Activated B cell treated with CpG ODN at 0.5 μM for 24 hours (primary cell): ENCODE data around the gene GPRC6A. TPM values are rescaled to one million over a fixed set of nuclear protein-coding genes. Genes with fewer than 3 reads are reported as not detected.
"Not testable (repeated sequence)": the region's sequence is repeated elsewhere in the genome, so short reads cannot be mapped to it uniquely, and the experiment has no call there.

Source experiments
- ATAC-seq: fragments of 200-7000 bp; cut with Tn5 transposase; one replicate; pipeline ENCODE4 v1.10.0; 2021; ENCODE audit warnings: low read depth, mild to moderate bottlenecking, moderate library complexity
- CTCF ChIA-PET: fragments of 350-600 bp; sonication (Branson Sonifier 250); formaldehyde crosslinking; loops from one replicate; lab custom pipeline; 2021; ENCODE audit warnings: antibody characterized with exemption; lab: Charles Lee
- POLR2A ChIA-PET: fragments of 350-600 bp; sonication (Branson Sonifier 250); formaldehyde crosslinking; loops from one replicate; lab custom pipeline; 2021; ENCODE audit warnings: antibody characterized with exemption; lab: Charles Lee
- DNase-seq: peaks from one replicate; pipeline ENCODE4 v3.0.0; 2022
- H3K27ac Mint-ChIP-seq: one replicate; pipeline ENCODE4 v1.8.0; 2020; ENCODE audit warnings: mixed read lengths
- H3K27me3 Mint-ChIP-seq: one replicate; pipeline ENCODE4 v1.8.0; 2021; ENCODE audit warnings: mixed read lengths
- H3K36me3 Mint-ChIP-seq: one replicate; pipeline ENCODE4 v1.8.0; 2021; ENCODE audit warnings: low read depth, mixed read lengths
- H3K4me1 Mint-ChIP-seq: one replicate; pipeline ENCODE4 v1.8.0; 2021; ENCODE audit warnings: mixed read lengths
- H3K4me3 Mint-ChIP-seq: one replicate; pipeline ENCODE4 v1.8.0; 2020; ENCODE audit warnings: mild to moderate bottlenecking, mixed read lengths
- H3K9me3 Mint-ChIP-seq: one replicate; pipeline ENCODE4 v1.8.0; 2020; ENCODE audit warnings: mixed read lengths
- CTCF ChIP-seq: fragments of 200-600 bp; IDR thresholded peaks from one replicate; pipeline ENCODE4 v1.8.0; 2022; ENCODE audit warnings: antibody characterized with exemption, mild to moderate bottlenecking
- intact Hi-C: fragments of 100-400 bp; cut with micrococcal nuclease; formaldehyde crosslinking; loops from one replicate; pipeline ENCODE4 v1.15.1; 2024
- total RNA-seq: library from RNA; stranded (reverse); gene quantifications from 2 replicates; pipeline ENCODE4 v1.2.3, GENCODE V29; 2022

Gene GPRC6A
- total RNA-seq, 1 donor from 2014 or later: not detected

DNA sequence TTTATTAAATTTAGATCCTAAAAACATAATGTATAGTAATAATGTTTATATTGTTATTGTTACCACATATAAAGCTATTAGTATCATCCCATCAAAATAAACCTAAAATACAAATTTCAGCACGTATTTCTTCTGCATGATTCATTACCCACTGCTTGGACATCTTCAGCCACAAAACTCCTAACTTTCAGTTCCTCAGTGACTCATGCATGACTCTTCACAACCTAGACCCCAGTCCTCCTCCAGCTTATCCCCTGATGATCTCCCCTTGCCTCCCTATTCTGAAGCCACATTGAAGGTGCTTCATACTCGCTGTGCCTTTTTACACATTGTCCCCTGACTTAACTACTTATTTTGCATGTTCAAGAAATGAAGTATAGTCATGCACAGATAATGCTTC is 11.2 kb upstream of the GPRC6A start:
- no peak for TF ChIP-seq CTCF
- intact Hi-C loops: no loop called here
- no peaks in the 10 kb centered on the region for H3K36me3 Mint-ChIP-seq
- no peaks in the 10 kb centered on the region for H3K27me3 Mint-ChIP-seq
- no peak for DNase-seq
- POLR2A ChIA-PET: no interaction called here
- no peak overlapping the region for H3K27ac Mint-ChIP-seq
- ATAC-seq: no peak
- H3K4me3 Mint-ChIP-seq: no peak overlapping the region
- CTCF ChIA-PET: no interaction called here
- no peaks in the 10 kb centered on the region for H3K9me3 Mint-ChIP-seq
- no peaks in the 10 kb centered on the region for H3K4me1 Mint-ChIP-seq

DNA sequence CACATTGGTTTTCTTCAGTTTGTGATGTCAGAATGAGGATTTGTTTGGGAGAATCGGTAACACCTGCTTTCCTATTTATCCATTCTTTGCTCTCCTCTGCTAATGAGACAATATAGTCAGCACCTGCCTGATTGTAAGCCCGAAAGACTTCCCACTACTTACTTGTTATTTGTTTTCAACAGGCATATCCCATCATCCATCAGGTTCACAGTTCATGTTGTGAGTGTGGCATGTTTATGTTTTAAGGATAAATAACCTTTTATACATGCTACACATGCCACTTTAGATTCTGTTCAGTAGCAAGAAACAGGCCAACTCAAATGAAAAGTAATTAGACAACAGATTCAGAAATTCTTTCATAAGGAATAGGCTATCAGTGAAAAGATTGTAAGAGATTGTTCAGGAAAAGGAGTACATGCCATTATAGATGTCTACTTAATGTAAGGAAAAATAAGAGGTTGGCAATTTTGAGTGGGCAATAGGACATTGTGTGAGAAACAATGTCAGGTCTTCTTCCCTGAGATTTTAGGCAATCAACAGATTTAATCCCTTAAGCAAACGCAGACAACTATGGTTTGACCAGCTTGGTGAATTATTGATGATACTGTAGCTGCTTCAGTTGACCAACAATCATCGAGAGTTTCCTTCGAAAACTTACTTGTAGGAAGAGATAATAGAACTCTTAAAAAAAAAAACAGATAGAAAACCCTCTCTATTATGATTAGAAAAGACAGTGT is 7.9 kb upstream of the GPRC6A start:
- DNase-seq (no peak), ATAC-seq (no peak)
- H3K9me3 Mint-ChIP-seq: no peaks in the 10 kb centered on the region
- CTCF ChIA-PET: no interaction called here
- H3K36me3 Mint-ChIP-seq: no peaks in the 10 kb centered on the region
- H3K27ac Mint-ChIP-seq: no peak overlapping the region
- no peaks in the 10 kb centered on the region for H3K27me3 Mint-ChIP-seq
- no peak overlapping the region for H3K4me3 Mint-ChIP-seq
- intact Hi-C loops: no loop called here
- no peaks in the 10 kb centered on the region for H3K4me1 Mint-ChIP-seq
- no peak for TF ChIP-seq CTCF
- POLR2A ChIA-PET: no interaction called here

DNA sequence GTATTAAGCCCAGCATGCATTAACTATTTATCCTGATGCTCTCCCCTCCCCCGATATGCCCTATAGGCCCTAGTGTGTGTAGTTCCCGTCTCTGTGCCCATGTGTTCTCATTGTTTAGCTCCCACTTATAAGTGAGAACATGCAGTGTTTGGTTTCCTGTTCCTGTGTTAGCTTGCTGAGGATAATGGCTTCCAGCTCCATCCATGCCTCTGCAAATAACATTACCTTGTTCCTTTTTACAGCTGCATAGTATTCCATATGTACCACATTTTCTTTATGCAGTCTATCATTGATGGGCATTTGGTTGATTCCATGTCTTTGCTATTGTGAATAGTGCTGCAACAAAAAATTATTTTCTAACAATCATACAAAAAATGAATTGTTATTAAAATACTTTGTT is 5.6 kb upstream of the GPRC6A start:
- H3K4me1 Mint-ChIP-seq, POLR2A ChIA-PET, H3K36me3 Mint-ChIP-seq, H3K4me3 Mint-ChIP-seq, ATAC-seq, H3K27me3 Mint-ChIP-seq, DNase-seq, CTCF ChIA-PET, H3K27ac Mint-ChIP-seq, H3K9me3 Mint-ChIP-seq, intact Hi-C loops: not testable (repeated sequence)

DNA sequence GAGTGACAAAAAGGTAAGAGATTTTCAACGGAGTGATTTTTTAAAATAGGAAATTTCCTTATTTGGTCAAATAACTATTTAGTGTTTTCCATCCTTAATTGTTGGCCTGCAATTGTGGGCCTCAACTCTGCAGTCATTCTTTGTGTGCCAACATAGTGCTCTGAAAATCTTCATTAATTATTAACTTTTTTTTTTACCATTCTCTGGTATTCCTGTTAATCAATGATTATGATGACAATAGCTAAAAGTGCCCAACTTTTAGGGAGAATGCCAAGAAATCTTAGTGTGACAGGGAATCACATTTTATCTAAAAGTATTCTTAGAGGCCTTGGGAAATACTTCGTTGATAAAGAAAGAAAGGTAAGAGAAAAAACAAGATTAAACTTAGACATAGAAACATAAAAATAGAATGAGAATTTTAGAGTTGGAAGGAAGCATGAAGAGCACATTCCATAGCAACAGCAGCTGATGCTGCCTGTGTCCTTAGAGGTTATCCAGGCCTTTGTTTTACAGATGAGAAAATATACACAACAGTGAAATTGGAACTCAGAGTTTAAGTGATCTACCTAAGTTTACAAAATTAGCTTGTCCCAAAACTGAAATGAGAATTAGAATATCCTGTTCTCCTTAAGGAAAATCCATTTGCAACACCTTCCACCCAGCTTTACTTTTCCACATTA is 1.2 kb downstream of the GPRC6A start:
- POLR2A ChIA-PET: no interaction called here
- no peaks in the 10 kb centered on the region for H3K27me3 Mint-ChIP-seq
- no peak overlapping the region for H3K4me3 Mint-ChIP-seq
- no peak overlapping the region for H3K27ac Mint-ChIP-seq
- no peak for DNase-seq
- intact Hi-C loops: no loop called here
- peaks cover 9% of the 10 kb centered on the region for H3K9me3 Mint-ChIP-seq
- no peaks in the 10 kb centered on the region for H3K4me1 Mint-ChIP-seq
- CTCF ChIA-PET: no interaction called here
- ATAC-seq: no peak
- no peaks in the 10 kb centered on the region for H3K36me3 Mint-ChIP-seq
- TF ChIP-seq CTCF: no peak

GRCh38 chr6:116816336-116816735 is 12.5 kb downstream of the GPRC6A start:
- ATAC-seq, H3K36me3 Mint-ChIP-seq, intact Hi-C loops, CTCF ChIA-PET, H3K27ac Mint-ChIP-seq, POLR2A ChIA-PET, DNase-seq, H3K27me3 Mint-ChIP-seq, H3K4me3 Mint-ChIP-seq, H3K9me3 Mint-ChIP-seq, H3K4me1 Mint-ChIP-seq: not testable (repeated sequence)

GRCh38 chr6:116812051-116812650 is 16.7 kb downstream of the GPRC6A start:
- ChIA-PET POLR2A (no interaction called here), CTCF (no interaction called here)
- H3K36me3 Mint-ChIP-seq: no peaks in the 10 kb centered on the region
- ATAC-seq (no peak), DNase-seq (no peak)
- H3K27ac Mint-ChIP-seq: no peak overlapping the region
- peaks cover 13% of the 10 kb centered on the region for H3K9me3 Mint-ChIP-seq
- no peak overlapping the region for H3K4me3 Mint-ChIP-seq
- intact Hi-C loops: no loop called here
- no peaks in the 10 kb centered on the region for H3K4me1 Mint-ChIP-seq
- no peak for TF ChIP-seq CTCF
- H3K27me3 Mint-ChIP-seq: peaks cover 2% of the 10 kb centered on the region
